K562 (cell line): ENCODE results near the gene BIRC6. TPM values are rescaled to one million over a fixed set of nuclear protein-coding genes. Genes with fewer than 3 reads are reported as not detected.

Experiments used
- ATAC-seq: fragments of 200-7000 bp; cut with Tn5 transposase; 3 replicates; pipeline ENCODE4 v1.9.1; 2020; ENCODE audit warnings: moderate library complexity
- BruUV-seq: library from RNA; stranded (reverse); fragments of 400-500 nt; replicated peaks from 2 replicates; lab custom pipeline; 2021; lab: Mats Ljungman, UMichigan
- CTCF ChIA-PET: fragments of 300-600 bp; formaldehyde crosslinking; extraction: SDS; loops from one replicate; lab custom pipeline; 2021; ENCODE audit warnings: low intra/inter-chr PET ratio; lab: Yijun Ruan, JAX
- POLR2A ChIA-PET: fragments of 300-600, 350-650 bp; sonication (Branson Sonifier 250); formaldehyde crosslinking; extraction: SDS; loops from one replicate; lab custom pipeline; 2021; ENCODE audit warnings: antibody characterized with exemption, inconsistent platforms; lab: Yijun Ruan, JAX
- DNase-seq, 4 experiments: peaks; one replicate each; pipeline versions ENCODE4 v3.0.0 to v3.0.0-alpha.2; 2011 to 2018; ENCODE audit warnings: low spot score in 3 of 4, mixed read lengths in 3 of 4; ENCODE audit errors: extremely low read depth in 1 of 4
- FAIRE-seq: peaks from 2 replicates; lab custom pipeline; 2011; peaks lifted over from hg19 to GRCh38; lab: Jason Lieb, UNC
- H2AFZ ChIP-seq: 2 replicates; pipeline ENCODE4 v1.6.0; 2011; ENCODE audit warnings: low read depth, low read length, control low read depth, inconsistent platforms
- H3K27ac ChIP-seq: fragments of 200-600 bp; 3 replicates; pipeline ENCODE4 v1.8.0; 2011; ENCODE audit warnings: low read depth, mild to moderate bottlenecking, control low read depth, inconsistent platforms, low read length, moderate library complexity, mixed read lengths; ENCODE audit errors: extremely low read depth
- H3K27me3 ChIP-seq, 2 experiments: fragments of 300-600 bp in 1 of 2; 2 replicates in 1 of 2; 3 replicates in 1 of 2; pipeline versions ENCODE4 v1.6.0 to v1.8.0; 2011; ENCODE audit warnings: inconsistent platforms in 2 of 2, low read length in 2 of 2, mild to moderate bottlenecking in 1 of 2, mixed read lengths in 1 of 2, moderate library complexity in 1 of 2; ENCODE audit not compliant: control insufficient read depth in 2 of 2, insufficient read depth in 2 of 2
- H3K36me3 ChIP-seq: fragments of 300-600 bp; 3 replicates; pipeline ENCODE4 v1.8.0; 2011; ENCODE audit warnings: mild to moderate bottlenecking, low read length, inconsistent platforms; ENCODE audit not compliant: control insufficient read depth, insufficient read depth
- H3K4me1 ChIP-seq, 2 experiments: fragments of 200-600 bp in 1 of 2; replicated peaks in 1 of 2; 2 replicates in 1 of 2; 3 replicates in 1 of 2; pipeline versions ENCODE4 v1.5.1 to v1.8.0; 2011; ENCODE audit warnings: inconsistent platforms in 2 of 2, low read length in 2 of 2, mild to moderate bottlenecking in 1 of 2, mixed read lengths in 1 of 2, moderate library complexity in 1 of 2; ENCODE audit not compliant: control insufficient read depth in 2 of 2, insufficient read depth in 2 of 2
- H3K4me2 ChIP-seq: 2 replicates; pipeline ENCODE4 v1.6.1; 2011; ENCODE audit warnings: low read length, control low read depth, inconsistent platforms, mixed read lengths; ENCODE audit not compliant: insufficient read depth
- H3K4me3 ChIP-seq: fragments of 200-600 bp; sonication (generic), shearing (Covaris generic); 2 replicates; pipeline ENCODE4 v1.5.1; 2016; ENCODE audit warnings: control low read depth, inconsistent platforms
- H3K79me2 ChIP-seq: fragments of 200-600 bp; 3 replicates; pipeline ENCODE4 v1.8.0; 2011; ENCODE audit warnings: low read length, inconsistent platforms; ENCODE audit not compliant: control insufficient read depth, insufficient read depth
- H3K9ac ChIP-seq, 2 experiments: 2 replicates each; pipeline versions ENCODE4 v1.6.0 to v1.6.1; 2011; ENCODE audit warnings: low read depth in 2 of 2, low read length in 2 of 2, control low read depth in 1 of 2, inconsistent platforms in 1 of 2, mild to moderate bottlenecking in 1 of 2, mixed read lengths in 1 of 2; ENCODE audit not compliant: insufficient read depth in 1 of 2
- H3K9me1 ChIP-seq: one replicate; pipeline ENCODE4 v1.6.0; 2011; ENCODE audit warnings: inconsistent platforms, mild to moderate bottlenecking, low read length, moderate library complexity; ENCODE audit not compliant: control insufficient read depth, insufficient read depth
- H3K9me3 ChIP-seq: replicated peaks from 2 replicates; pipeline ENCODE4 v1.5.1; 2011; ENCODE audit warnings: low read depth, low read length, inconsistent platforms; ENCODE audit not compliant: control insufficient read depth, insufficient read depth
- H4K20me1 ChIP-seq: replicated peaks from 2 replicates; pipeline ENCODE4 v1.6.1; 2011; ENCODE audit warnings: low read length, inconsistent platforms, mixed read lengths; ENCODE audit not compliant: control insufficient read depth, insufficient read depth
- HLTF ChIP-seq: fragments of 450-650 bp; IDR thresholded peaks from 2 replicates; pipeline ENCODE4 v1.6.1; 2016
- HNRNPH1 ChIP-seq: fragments of 200-400 bp; formaldehyde crosslinking; optimal IDR thresholded peaks from 2 replicates; pipeline ENCODE3; 2017; ENCODE audit warnings: low read depth, mild to moderate bottlenecking, low read length, moderate library complexity
- IFI16 ChIP-seq: fragments of 250-450 bp; sonication (Bioruptor Pico); IDR thresholded peaks from 2 replicates; pipeline ENCODE4 v2.1.2; 2022; ENCODE audit warnings: mild to moderate bottlenecking, inconsistent platforms
- IRF2 ChIP-seq: sonication (generic); formaldehyde crosslinking; IDR thresholded peaks from 2 replicates; pipeline ENCODE4 v1.8.1; 2022; ENCODE audit warnings: mild to moderate bottlenecking, missing genetic modification reagents
- LARP7 ChIP-seq: fragments of 450-650 bp; IDR thresholded peaks from 2 replicates; pipeline ENCODE4 v1.6.1; 2016
- LEF1 ChIP-seq: fragments of 450-650 bp; IDR thresholded peaks from 2 replicates; pipeline ENCODE4 v1.6.1; 2016; ENCODE audit warnings: mild to moderate bottlenecking
- NUFIP1 ChIP-seq: fragments of 450-650 bp; IDR thresholded peaks from 2 replicates; pipeline ENCODE4 v1.6.1; 2018; ENCODE audit not compliant: partially characterized antibody
- POLR3A ChIP-seq: IDR thresholded peaks from 2 replicates; pipeline ENCODE4 v1.6.1; 2011; ENCODE audit warnings: borderline replicate concordance, mild to moderate bottlenecking, moderate library complexity; ENCODE audit not compliant: insufficient read length, insufficient read depth; ENCODE audit errors: extremely low read depth
- RAD21 ChIP-seq, 2 experiments: fragments of 250-450 bp in 1 of 2; fragments of 450-650 bp in 1 of 2; sonication (Bioruptor Pico) in 1 of 2; formaldehyde crosslinking in 1 of 2; IDR thresholded peaks in 1 of 2; conservative IDR thresholded peaks in 1 of 2; 2 replicates each; pipeline versions ENCODE4 v1.4.0 to v1.8.0; 2020 to 2022; ENCODE audit warnings: mild to moderate bottlenecking in 2 of 2, moderate library complexity in 1 of 2
- RBM39 ChIP-seq: fragments of 200-400 bp; formaldehyde crosslinking; optimal IDR thresholded peaks from 2 replicates; pipeline ENCODE3; 2018; ENCODE audit warnings: low read depth, low read length
- RUNX1 ChIP-seq: sonication (generic); IDR thresholded peaks from 2 replicates; pipeline ENCODE4 v1.6.1; 2016; ENCODE audit warnings: antibody characterized with exemption, low read depth
- SMC3 ChIP-seq: conservative IDR thresholded peaks from 2 replicates; pipeline ENCODE4 v1.6.1; 2011; ENCODE audit warnings: low read depth, low read length, improper control_type of control experiment; ENCODE audit not compliant: insufficient read depth
- SOX6 ChIP-seq: fragments of 450-650 bp; IDR thresholded peaks from 2 replicates; pipeline ENCODE4 v1.6.1; 2014; ENCODE audit warnings: mild to moderate bottlenecking
- ZFP36 ChIP-seq: fragments of 150-350 bp; IDR thresholded peaks from 2 replicates; pipeline ENCODE4 v1.6.1; 2018; ENCODE audit warnings: low read length, low read depth; ENCODE audit not compliant: partially characterized antibody
- WGBS: fragments of 100-300 bp; shearing (Covaris generic); methylation state at CpG from one replicate; pipeline ENCODE4 v1.1.6; 2016; ENCODE audit warnings: low coverage, mixed read lengths; ENCODE audit not compliant: insufficient coverage; ENCODE audit errors: missing lambda C conversion rate; 5-methylcytosine and 5-hydroxymethylcytosine counted together
- in situ Hi-C: fragments of 300-500 bp; cut with MboI; formaldehyde crosslinking; loops from 4 replicates; pipeline ENCODE4 v1.15.0; 2018; ENCODE audit warnings: inconsistent platforms, mixed read lengths
- intact Hi-C: fragments of 100-400 bp; cut with micrococcal nuclease; formaldehyde crosslinking; loops from 2 replicates; pipeline ENCODE4 v1.14.2; 2022
- polyA plus RNA-seq, 8 experiments: library from polyadenylated mRNA; depleted of rRNA in 4 of 8; stranded (reverse) in 5 of 8; unstranded in 3 of 8; fragments of >200 nt; fragmentation: Nextera tagmentation in 2 of 8; fragmentation: Illumina TruSeq in 1 of 8; extraction: Ambion mirVana in 2 of 8; extraction: Trizol in 1 of 8; gene quantifications; 2 replicates each; pipeline versions ENCODE4 v1.2.1 to v1.2.3, GENCODE V29; 2011 to 2014; ENCODE audit warnings: inconsistent platforms in 1 of 8, missing spikeins in 1 of 8
- total RNA-seq, 7 experiments: library from RNA; depleted of rRNA in 6 of 7; stranded (reverse); fragments of >200 nt in 6 of 7; fragmentation: Illumina TruSeq in 2 of 7; extraction: Trizol in 2 of 7; gene quantifications; 2 replicates each; pipeline versions ENCODE4 v1.2.1 to v1.2.3, GENCODE V29; 2011 to 2021; ENCODE audit warnings: low replicate concordance in 1 of 7
- TF ChIP-seq, protein P1 (sequence below): fragments of 450-650 bp; formaldehyde crosslinking; IDR thresholded peaks from 2 replicates; pipeline ENCODE4 v1.4.0; 2020; ENCODE audit warnings: mild to moderate bottlenecking, mixed read lengths
- TF ChIP-seq, protein P2 (sequence below): sonication (generic); formaldehyde crosslinking; IDR thresholded peaks from 2 replicates; pipeline ENCODE4 v1.8.0; 2022; ENCODE audit warnings: mild to moderate bottlenecking, missing genetic modification reagents, borderline replicate concordance
- TF ChIP-seq, protein P3 (sequence below), 2 experiments: IDR thresholded peaks; 2 replicates each; pipeline ENCODE4 v1.6.1; 2011; ENCODE audit warnings: borderline replicate concordance in 1 of 2, control low read depth in 1 of 2, low read depth in 1 of 2, low read length in 1 of 2, mild to moderate bottlenecking in 1 of 2, mixed read lengths in 1 of 2, moderate library complexity in 1 of 2; ENCODE audit not compliant: insufficient read depth in 1 of 2, insufficient read length in 1 of 2, poor library complexity in 1 of 2, severe bottlenecking in 1 of 2; ENCODE audit errors: extremely low read depth in 1 of 2
- TF ChIP-seq, protein P4 (sequence below), 2 experiments: fragments of 450-650 bp in 1 of 2; sonication (generic) in 1 of 2; formaldehyde crosslinking; conservative IDR thresholded peaks; 2 replicates each; pipeline versions ENCODE4 v1.4.0 to v1.8.1; 2020 to 2022; ENCODE audit warnings: mild to moderate bottlenecking in 1 of 2, missing genetic modification reagents in 1 of 2

Gene BIRC6
- total and polyA plus RNA-seq, 9 of the 15 experiments (the other 6 are each of a cell fraction or from before 2014, with no cell fraction given) = 18.8 to 110 (median 49.8) TPM

DNA sequence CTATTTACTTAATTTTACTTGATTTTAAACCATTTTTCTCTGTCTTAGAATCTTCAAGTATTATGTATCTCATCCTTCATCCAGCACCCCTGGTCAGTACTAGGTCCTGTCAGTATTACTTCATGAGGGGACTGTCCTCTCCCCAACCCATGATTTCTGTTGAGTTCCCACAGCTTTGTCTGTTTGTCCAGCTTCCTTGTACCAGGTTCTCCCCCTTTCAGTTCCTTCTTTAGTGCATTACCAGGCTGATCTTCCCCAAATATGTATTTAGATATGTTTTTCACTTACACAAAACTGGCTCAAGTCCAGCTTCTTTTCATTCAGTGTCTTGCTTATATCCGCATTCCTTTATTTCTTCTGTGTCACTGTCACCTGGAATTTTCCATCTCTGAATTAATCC, 257.3 kb downstream of the BIRC6 start:
- peaks cover 0 to 3% of the 10 kb centered on the region in 2 experiments; a peak in 1 of 5 replicates for H3K4me1 ChIP-seq
- 100% methylated on average over 1 of the region's 1 CpG for WGBS
- in situ Hi-C loops (no loop called here), intact Hi-C loops (no loop called here)
- DNase-seq (no peak), FAIRE-seq (no peak), ATAC-seq (no peak)
- no peaks in the 10 kb centered on the region for H3K9me3 ChIP-seq
- POLR2A ChIA-PET = interaction anchor here (1.1 kb wide), 1 partner anchor 9 kb away, joined by 3 read pairs; no protein-coding TSS in a partner anchor
- H3K9ac ChIP-seq = no peak overlapping the region
- no peaks in the 10 kb centered on the region for H3K79me2 ChIP-seq
- H3K9me1 ChIP-seq = peaks cover under 1% of the 10 kb centered on the region
- no peak overlapping the region for H3K4me2 ChIP-seq
- no peak overlapping the region for H2AFZ ChIP-seq
- H3K4me3 ChIP-seq = no peak overlapping the region
- no peaks in the 10 kb centered on the region for H3K27me3 ChIP-seq
- CTCF ChIA-PET = no interaction called here
- no peaks in the 10 kb centered on the region; the same call in 1 of the 2 replicates for H4K20me1 ChIP-seq
- H3K36me3 ChIP-seq = peaks cover 82% of the 10 kb centered on the region
- BruUV-seq = no TSS peak
- no peak overlapping the region for H3K27ac ChIP-seq
- TF ChIP-seq POLR3A = no peak
- TF ChIP-seq ZFP36 = no peak
- no peak for TF ChIP-seq LARP7
- TF ChIP-seq, protein P1, sequence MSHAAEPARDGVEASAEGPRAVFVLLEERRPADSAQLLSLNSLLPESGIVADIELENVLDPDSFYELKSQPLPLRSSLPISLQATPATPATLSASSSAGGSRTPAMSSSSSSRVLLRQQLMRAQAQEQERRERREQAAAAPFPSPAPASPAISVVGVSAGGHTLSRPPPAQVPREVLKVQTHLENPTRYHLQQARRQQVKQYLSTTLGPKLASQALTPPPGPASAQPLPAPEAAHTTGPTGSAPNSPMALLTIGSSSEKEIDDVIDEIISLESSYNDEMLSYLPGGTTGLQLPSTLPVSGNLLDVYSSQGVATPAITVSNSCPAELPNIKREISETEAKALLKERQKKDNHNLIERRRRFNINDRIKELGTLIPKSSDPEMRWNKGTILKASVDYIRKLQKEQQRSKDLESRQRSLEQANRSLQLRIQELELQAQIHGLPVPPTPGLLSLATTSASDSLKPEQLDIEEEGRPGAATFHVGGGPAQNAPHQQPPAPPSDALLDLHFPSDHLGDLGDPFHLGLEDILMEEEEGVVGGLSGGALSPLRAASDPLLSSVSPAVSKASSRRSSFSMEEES = no peak
- TF ChIP-seq, protein P2, sequence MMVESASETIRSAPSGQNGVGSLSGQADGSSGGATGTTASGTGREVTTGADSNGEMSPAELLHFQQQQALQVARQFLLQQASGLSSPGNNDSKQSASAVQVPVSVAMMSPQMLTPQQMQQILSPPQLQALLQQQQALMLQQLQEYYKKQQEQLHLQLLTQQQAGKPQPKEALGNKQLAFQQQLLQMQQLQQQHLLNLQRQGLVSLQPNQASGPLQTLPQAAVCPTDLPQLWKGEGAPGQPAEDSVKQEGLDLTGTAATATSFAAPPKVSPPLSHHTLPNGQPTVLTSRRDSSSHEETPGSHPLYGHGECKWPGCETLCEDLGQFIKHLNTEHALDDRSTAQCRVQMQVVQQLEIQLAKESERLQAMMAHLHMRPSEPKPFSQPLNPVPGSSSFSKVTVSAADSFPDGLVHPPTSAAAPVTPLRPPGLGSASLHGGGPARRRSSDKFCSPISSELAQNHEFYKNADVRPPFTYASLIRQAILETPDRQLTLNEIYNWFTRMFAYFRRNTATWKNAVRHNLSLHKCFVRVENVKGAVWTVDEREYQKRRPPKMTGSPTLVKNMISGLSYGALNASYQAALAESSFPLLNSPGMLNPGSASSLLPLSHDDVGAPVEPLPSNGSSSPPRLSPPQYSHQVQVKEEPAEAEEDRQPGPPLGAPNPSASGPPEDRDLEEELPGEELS = no peak
- TF ChIP-seq IRF2 (CRISPR knock-in tag) = no peak
- TF ChIP-seq SMC3 = no peak
- TF ChIP-seq NUFIP1 = no peak
- TF ChIP-seq, protein P3, sequence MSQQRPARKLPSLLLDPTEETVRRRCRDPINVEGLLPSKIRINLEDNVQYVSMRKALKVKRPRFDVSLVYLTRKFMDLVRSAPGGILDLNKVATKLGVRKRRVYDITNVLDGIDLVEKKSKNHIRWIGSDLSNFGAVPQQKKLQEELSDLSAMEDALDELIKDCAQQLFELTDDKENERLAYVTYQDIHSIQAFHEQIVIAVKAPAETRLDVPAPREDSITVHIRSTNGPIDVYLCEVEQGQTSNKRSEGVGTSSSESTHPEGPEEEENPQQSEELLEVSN (IDR thresholded peaks at IDR 0.05; ENCODE audit: borderline replicate concordance in 1 of 2, extremely low read depth in 1 of 2, insufficient read depth in 1 of 2, insufficient read length in 1 of 2, low read depth in 1 of 2, low read length in 1 of 2, poor library complexity in 1 of 2, severe bottlenecking in 1 of 2) = no peak
- TF ChIP-seq IFI16 = no peak
- no peak for TF ChIP-seq LEF1
- TF ChIP-seq SOX6 = no peak
- TF ChIP-seq HNRNPH1 = no peak
- TF ChIP-seq RAD21 (CRISPR knock-in tag; conservative IDR thresholded peaks at IDR 0.05 in 1 of 2, IDR thresholded peaks at IDR 0.05 in 1 of 2) = no peak
- TF ChIP-seq RUNX1 = no peak
- TF ChIP-seq, protein P4, sequence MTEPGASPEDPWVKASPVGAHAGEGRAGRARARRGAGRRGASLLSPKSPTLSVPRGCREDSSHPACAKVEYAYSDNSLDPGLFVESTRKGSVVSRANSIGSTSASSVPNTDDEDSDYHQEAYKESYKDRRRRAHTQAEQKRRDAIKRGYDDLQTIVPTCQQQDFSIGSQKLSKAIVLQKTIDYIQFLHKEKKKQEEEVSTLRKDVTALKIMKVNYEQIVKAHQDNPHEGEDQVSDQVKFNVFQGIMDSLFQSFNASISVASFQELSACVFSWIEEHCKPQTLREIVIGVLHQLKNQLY (CRISPR knock-in tag; conservative IDR thresholded peaks at IDR 0.05) = no peak
- no peak for TF ChIP-seq RBM39
- no peak for TF ChIP-seq HLTF
